HL-60 (cell line): ENCODE measurements around the gene TENM4.

Experiments used
- DNase-seq, 2 experiments: peaks; one replicate each; pipeline ENCODE4 v3.0.0-alpha.2; 2010 to 2020; ENCODE audit warnings: low read depth in 1 of 2, low spot score in 1 of 2
- H3K27ac ChIP-seq: fragments of 250-450 bp; sonication (Bioruptor Pico); replicated peaks from 2 replicates; pipeline ENCODE4 v1.5.1; 2020; ENCODE audit warnings: mild to moderate bottlenecking, moderate library complexity
- H3K27me3 ChIP-seq: fragments of 250-450 bp; sonication (Bioruptor Pico); 2 replicates; pipeline ENCODE4 v1.5.1; 2021; ENCODE audit warnings: mild to moderate bottlenecking, moderate library complexity; ENCODE audit not compliant: insufficient read depth, poor library complexity, severe bottlenecking
- H3K4me3 ChIP-seq: replicated peaks from 2 replicates; pipeline ENCODE4 v1.5.1; 2011; ENCODE audit warnings: mild to moderate bottlenecking, control low read depth, low read length; ENCODE audit not compliant: insufficient read depth
- GABPA ChIP-seq: IDR thresholded peaks from 2 replicates; pipeline ENCODE4 v1.6.1; 2012; ENCODE audit warnings: low read depth
- POLR2AphosphoS5 ChIP-seq: IDR thresholded peaks from 2 replicates; pipeline ENCODE4 v1.6.1; 2012; ENCODE audit warnings: low read depth
- SPI1 ChIP-seq: IDR thresholded peaks from 2 replicates; pipeline ENCODE4 v1.6.1; 2012; ENCODE audit warnings: low read depth, mild to moderate bottlenecking, borderline replicate concordance
- TF ChIP-seq, protein P1 (sequence below): IDR thresholded peaks from 2 replicates; pipeline ENCODE4 v1.6.1; 2012; ENCODE audit warnings: low read depth; ENCODE audit not compliant: insufficient replicate concordance
- TF ChIP-seq, protein P2 (sequence below): IDR thresholded peaks from one replicate; pipeline ENCODE4 v1.5.1; 2011; ENCODE audit warnings: low read length, control low read depth, inconsistent platforms; ENCODE audit not compliant: insufficient read depth

Gene TENM4

DNA sequence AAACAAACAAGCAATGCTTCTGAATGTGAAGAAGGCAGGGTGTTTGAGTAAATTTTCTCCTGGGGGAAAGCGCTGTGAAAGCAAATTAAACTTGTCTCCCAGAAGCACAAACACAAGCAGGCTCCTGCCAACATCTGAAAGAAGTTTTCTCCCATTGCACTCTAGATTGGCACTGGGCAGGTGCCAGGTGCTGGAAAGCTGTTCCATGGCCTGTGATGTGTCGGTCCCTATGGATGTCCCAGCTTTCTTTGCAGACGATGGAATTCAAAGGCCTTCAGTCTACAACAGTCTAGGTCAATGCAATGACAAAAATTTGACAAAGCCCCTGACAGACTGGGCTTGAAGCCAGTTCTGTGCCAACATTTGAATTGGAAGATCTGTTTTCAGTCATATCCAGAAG, 620.1 kb downstream of the TENM4 start:
- no peak overlapping the region for H3K27ac ChIP-seq
- no peak for TF ChIP-seq GABPA
- H3K27me3 ChIP-seq = peaks cover 2% of the 10 kb centered on the region
- H3K4me3 ChIP-seq = no peak overlapping the region
- no peak for DNase-seq

DNA sequence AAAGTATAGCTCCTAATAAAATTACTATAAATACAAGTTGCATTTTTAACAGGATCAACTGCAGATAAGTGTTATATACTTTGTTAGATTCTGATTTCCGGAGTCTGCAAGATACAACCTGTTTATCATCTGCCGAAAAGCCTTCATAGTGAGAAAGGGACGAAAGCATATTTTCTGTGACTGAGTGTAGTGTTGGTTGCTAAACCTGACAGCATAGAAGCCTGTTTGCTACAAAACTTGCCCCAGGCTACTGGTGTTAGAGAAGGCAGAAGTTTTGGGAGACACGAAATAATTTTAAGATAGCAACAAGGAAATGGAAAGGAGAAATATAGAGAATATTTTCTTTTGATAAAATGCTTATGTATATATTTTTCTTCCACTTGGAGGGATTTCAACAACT, 622.6 kb downstream of the TENM4 start:
- no peak for DNase-seq
- no peak for TF ChIP-seq GABPA
- no peak for TF ChIP-seq POLR2AphosphoS5
- TF ChIP-seq SPI1 = no peak
- TF ChIP-seq, protein P1, sequence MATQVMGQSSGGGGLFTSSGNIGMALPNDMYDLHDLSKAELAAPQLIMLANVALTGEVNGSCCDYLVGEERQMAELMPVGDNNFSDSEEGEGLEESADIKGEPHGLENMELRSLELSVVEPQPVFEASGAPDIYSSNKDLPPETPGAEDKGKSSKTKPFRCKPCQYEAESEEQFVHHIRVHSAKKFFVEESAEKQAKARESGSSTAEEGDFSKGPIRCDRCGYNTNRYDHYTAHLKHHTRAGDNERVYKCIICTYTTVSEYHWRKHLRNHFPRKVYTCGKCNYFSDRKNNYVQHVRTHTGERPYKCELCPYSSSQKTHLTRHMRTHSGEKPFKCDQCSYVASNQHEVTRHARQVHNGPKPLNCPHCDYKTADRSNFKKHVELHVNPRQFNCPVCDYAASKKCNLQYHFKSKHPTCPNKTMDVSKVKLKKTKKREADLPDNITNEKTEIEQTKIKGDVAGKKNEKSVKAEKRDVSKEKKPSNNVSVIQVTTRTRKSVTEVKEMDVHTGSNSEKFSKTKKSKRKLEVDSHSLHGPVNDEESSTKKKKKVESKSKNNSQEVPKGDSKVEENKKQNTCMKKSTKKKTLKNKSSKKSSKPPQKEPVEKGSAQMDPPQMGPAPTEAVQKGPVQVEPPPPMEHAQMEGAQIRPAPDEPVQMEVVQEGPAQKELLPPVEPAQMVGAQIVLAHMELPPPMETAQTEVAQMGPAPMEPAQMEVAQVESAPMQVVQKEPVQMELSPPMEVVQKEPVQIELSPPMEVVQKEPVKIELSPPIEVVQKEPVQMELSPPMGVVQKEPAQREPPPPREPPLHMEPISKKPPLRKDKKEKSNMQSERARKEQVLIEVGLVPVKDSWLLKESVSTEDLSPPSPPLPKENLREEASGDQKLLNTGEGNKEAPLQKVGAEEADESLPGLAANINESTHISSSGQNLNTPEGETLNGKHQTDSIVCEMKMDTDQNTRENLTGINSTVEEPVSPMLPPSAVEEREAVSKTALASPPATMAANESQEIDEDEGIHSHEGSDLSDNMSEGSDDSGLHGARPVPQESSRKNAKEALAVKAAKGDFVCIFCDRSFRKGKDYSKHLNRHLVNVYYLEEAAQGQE = no peak
- TF ChIP-seq, protein P2, sequence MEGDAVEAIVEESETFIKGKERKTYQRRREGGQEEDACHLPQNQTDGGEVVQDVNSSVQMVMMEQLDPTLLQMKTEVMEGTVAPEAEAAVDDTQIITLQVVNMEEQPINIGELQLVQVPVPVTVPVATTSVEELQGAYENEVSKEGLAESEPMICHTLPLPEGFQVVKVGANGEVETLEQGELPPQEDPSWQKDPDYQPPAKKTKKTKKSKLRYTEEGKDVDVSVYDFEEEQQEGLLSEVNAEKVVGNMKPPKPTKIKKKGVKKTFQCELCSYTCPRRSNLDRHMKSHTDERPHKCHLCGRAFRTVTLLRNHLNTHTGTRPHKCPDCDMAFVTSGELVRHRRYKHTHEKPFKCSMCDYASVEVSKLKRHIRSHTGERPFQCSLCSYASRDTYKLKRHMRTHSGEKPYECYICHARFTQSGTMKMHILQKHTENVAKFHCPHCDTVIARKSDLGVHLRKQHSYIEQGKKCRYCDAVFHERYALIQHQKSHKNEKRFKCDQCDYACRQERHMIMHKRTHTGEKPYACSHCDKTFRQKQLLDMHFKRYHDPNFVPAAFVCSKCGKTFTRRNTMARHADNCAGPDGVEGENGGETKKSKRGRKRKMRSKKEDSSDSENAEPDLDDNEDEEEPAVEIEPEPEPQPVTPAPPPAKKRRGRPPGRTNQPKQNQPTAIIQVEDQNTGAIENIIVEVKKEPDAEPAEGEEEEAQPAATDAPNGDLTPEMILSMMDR = no peak
- no peak overlapping the region for H3K4me3 ChIP-seq
- H3K27ac ChIP-seq = no peak overlapping the region
- H3K27me3 ChIP-seq = peaks cover 2% of the 10 kb centered on the region

DNA sequence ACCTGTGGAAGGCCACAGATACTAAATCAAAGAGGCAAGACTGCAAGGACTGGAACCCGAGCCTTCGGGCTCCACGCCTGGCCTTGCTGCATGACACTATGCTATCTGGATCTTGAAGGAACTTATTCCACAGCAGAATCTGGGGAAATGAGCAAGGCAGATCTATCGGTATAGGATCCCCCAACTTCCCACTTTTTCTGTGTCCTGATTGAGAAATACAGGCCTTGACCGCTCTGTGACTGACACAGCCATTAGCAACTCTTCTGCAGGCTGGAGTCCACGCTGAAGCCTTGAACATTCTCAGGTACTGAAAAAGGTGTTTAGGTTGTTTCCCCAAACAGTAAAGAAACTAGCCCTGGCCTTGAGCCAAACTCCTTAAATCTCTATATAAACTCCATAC, 625.0 kb downstream of the TENM4 start:
- H3K27me3 ChIP-seq = peaks cover 2% of the 10 kb centered on the region
- no peak overlapping the region for H3K4me3 ChIP-seq
- DNase-seq = no peak
- H3K27ac ChIP-seq = no peak overlapping the region
- TF ChIP-seq, protein P1 = no peak
- TF ChIP-seq SPI1 = no peak
- TF ChIP-seq GABPA = no peak
- TF ChIP-seq, protein P2 = no peak
- no peak for TF ChIP-seq POLR2AphosphoS5

DNA sequence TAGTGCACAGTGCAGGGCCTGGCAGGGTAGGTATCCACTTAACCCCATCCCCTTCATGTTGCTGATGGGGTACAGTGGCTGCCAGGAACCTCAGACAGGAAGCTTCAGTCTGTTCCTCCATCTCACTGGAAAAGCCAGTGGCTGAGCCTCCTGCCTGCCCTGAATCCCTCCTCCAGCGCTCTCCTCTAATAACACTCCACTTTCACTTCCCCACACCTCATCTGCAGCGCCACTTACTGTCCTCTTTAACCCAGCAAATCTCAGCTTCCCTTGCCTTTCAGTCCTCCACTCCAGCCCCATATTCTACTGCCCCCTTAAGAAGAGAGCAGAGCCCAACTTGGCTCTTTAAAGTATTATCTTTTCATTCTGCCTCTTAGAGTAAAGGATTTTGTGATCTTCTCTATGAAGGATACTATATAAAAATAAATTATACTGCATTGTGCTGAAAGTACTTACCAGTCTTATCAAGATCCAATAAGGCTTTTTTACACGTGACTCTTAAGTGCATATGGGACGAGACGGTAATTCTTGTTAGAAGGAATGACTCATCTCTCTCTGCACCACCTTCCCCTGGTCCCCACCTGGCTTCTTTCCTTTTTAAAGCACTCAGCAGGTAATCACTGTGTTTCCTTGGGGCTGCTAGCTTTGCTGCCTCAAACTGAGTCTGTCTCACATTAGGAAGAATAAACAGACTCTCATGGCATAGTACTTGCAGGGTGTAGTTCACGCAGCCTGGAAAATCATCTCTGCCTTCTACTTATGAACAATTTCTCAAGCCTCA, 628.1 kb downstream of the TENM4 start:
- H3K27ac ChIP-seq = no peak overlapping the region
- H3K27me3 ChIP-seq = no peaks in the 10 kb centered on the region
- TF ChIP-seq GABPA (no peak), SPI1 (no peak), POLR2AphosphoS5 (no peak)
- TF ChIP-seq, protein P1 = no peak
- TF ChIP-seq, protein P2 = no peak
- H3K4me3 ChIP-seq = no peak overlapping the region
- peak in 1 of 2 experiments; percentile 11 for DNase-seq
